GM12872 (cell line): ENCODE results near the gene RERE.

Experiments
- CTCF ChIP-seq: IDR thresholded peaks from 3 replicates; pipeline ENCODE4 v1.5.1; 2011; ENCODE audit warnings: low read depth, mild to moderate bottlenecking, low read length, moderate library complexity; ENCODE audit not compliant: insufficient read depth

Gene RERE

GRCh38 chr1:8465692-8466091, 351.7 kb downstream of the RERE start:
- TF ChIP-seq CTCF = no peak

GRCh38 chr1:8465013-8465412, 352.4 kb downstream of the RERE start:
- TF ChIP-seq CTCF = no peak

- TF ChIP-seq CTCF = no peak
Observed at GRCh38 chr1:8464377-8464776, 353.1 kb downstream of the RERE start.

- TF ChIP-seq CTCF = no peak
Observed at GRCh38 chr1:8463144-8463927, 354.1 kb downstream of the RERE start.

- TF ChIP-seq CTCF = no peak
Observed at GRCh38 chr1:8462371-8462892, 355.0 kb downstream of the RERE start.

GRCh38 chr1:8461351-8462110, 355.9 kb downstream of the RERE start:
- no peak for TF ChIP-seq CTCF

GRCh38 chr1:8460784-8461183, 356.7 kb downstream of the RERE start:
- no peak for TF ChIP-seq CTCF
